ENCODE measurements around the gene IGF1.

Gene IGF1

GRCh38 chr12:102501773-102502172 is 21.4 kb upstream of the IGF1 start:
- Histone ChIP-seq H4K20me1 (ENCODE audit: insufficient read depth, low read length) (no peaks in the 10 kb centered on the region), H3K9ac (ENCODE audit: low read length) (no peak overlapping the region), H3K27me3 (replicated peaks; ENCODE audit: insufficient read depth, low read length) (no peaks in the 10 kb centered on the region), H3K4me2 (ENCODE audit: low read depth, low read length) (no peak overlapping the region), H3K9me3 (replicated peaks; ENCODE audit: insufficient read depth, low read length) (no peaks in the 10 kb centered on the region), H3K4me1 (ENCODE audit: low read length) (no peaks in the 10 kb centered on the region), H3K27ac (ENCODE audit: low read length) (no peak overlapping the region), H3K36me3 (replicated peaks; ENCODE audit: insufficient read depth, low read length) (no peaks in the 10 kb centered on the region), H3K9me2 (replicated peaks; ENCODE audit: insufficient read depth, low read length) (no peaks in the 10 kb centered on the region), H3F3A (ENCODE audit: insufficient read depth, low read length) (no peaks in the 10 kb centered on the region), H2AFZ (ENCODE audit: low read length) (no peak overlapping the region), H3K4me3 (ENCODE audit: low read length) (no peak overlapping the region), H3K79me2 (ENCODE audit: low read length) (no peaks in the 10 kb centered on the region)
- DNase-seq: no peak
- TF ChIP-seq EZH2phosphoT487 (IDR thresholded peaks at IDR 0.05; ENCODE audit: low read length) (no peak), EZH2 (optimal IDR thresholded peaks at IDR 0.05; ENCODE audit: low read depth, low read length) (no peak), CTCF (IDR thresholded peaks at IDR 0.05; ENCODE audit: low read length) (no peak)

- Histone ChIP-seq H3F3A (ENCODE audit: insufficient read depth, low read length) (no peaks in the 10 kb centered on the region), H3K4me1 (ENCODE audit: low read length) (no peaks in the 10 kb centered on the region), H3K4me2 (ENCODE audit: low read depth, low read length) (no peak overlapping the region), H3K9me2 (replicated peaks; ENCODE audit: insufficient read depth, low read length) (no peaks in the 10 kb centered on the region), H3K79me2 (ENCODE audit: low read length) (no peaks in the 10 kb centered on the region), H3K36me3 (replicated peaks; ENCODE audit: insufficient read depth, low read length) (no peaks in the 10 kb centered on the region), H3K9ac (ENCODE audit: low read length) (no peak overlapping the region), H3K27ac (ENCODE audit: low read length) (no peak overlapping the region), H3K9me3 (replicated peaks; ENCODE audit: insufficient read depth, low read length) (no peaks in the 10 kb centered on the region), H4K20me1 (ENCODE audit: insufficient read depth, low read length) (no peaks in the 10 kb centered on the region), H2AFZ (ENCODE audit: low read length) (no peak overlapping the region), H3K4me3 (ENCODE audit: low read length) (no peak overlapping the region), H3K27me3 (replicated peaks; ENCODE audit: insufficient read depth, low read length) (no peaks in the 10 kb centered on the region)
- DNase-seq: no peak
- TF ChIP-seq CTCF (IDR thresholded peaks at IDR 0.05; ENCODE audit: low read length) (no peak), EZH2 (optimal IDR thresholded peaks at IDR 0.05; ENCODE audit: low read depth, low read length) (no peak), EZH2phosphoT487 (IDR thresholded peaks at IDR 0.05; ENCODE audit: low read length) (no peak)
Measured at GRCh38 chr12:102498471-102498870, 18.1 kb upstream of the IGF1 start.

- H3K27me3 ChIP-seq (replicated peaks; ENCODE audit: insufficient read depth, low read length): no peaks in the 10 kb centered on the region
- H3K27ac ChIP-seq (ENCODE audit: low read length): no peak overlapping the region
- H3K4me1 ChIP-seq (ENCODE audit: low read length): no peaks in the 10 kb centered on the region
- H3K4me3 ChIP-seq (ENCODE audit: low read length): no peak overlapping the region
- H3K4me2 ChIP-seq (ENCODE audit: low read depth, low read length): no peak overlapping the region
- H3K79me2 ChIP-seq (ENCODE audit: low read length): no peaks in the 10 kb centered on the region
- no peaks in the 10 kb centered on the region for H3K9me3 ChIP-seq (replicated peaks; ENCODE audit: insufficient read depth, low read length)
- H3K9ac ChIP-seq (ENCODE audit: low read length): no peak overlapping the region
- DNase-seq: no peak
- no peak for TF ChIP-seq CTCF (IDR thresholded peaks at IDR 0.05; ENCODE audit: low read length)
- no peak for TF ChIP-seq EZH2 (optimal IDR thresholded peaks at IDR 0.05; ENCODE audit: low read depth, low read length)
- TF ChIP-seq EZH2phosphoT487 (IDR thresholded peaks at IDR 0.05; ENCODE audit: low read length): no peak
- no peaks in the 10 kb centered on the region for H3K36me3 ChIP-seq (replicated peaks; ENCODE audit: insufficient read depth, low read length)
- H4K20me1 ChIP-seq (ENCODE audit: insufficient read depth, low read length): no peaks in the 10 kb centered on the region
- no peaks in the 10 kb centered on the region for H3F3A ChIP-seq (ENCODE audit: insufficient read depth, low read length)
- no peak overlapping the region for H2AFZ ChIP-seq (ENCODE audit: low read length)
- H3K9me2 ChIP-seq (replicated peaks; ENCODE audit: insufficient read depth, low read length): no peaks in the 10 kb centered on the region
Measured at GRCh38 chr12:102497743-102498142, 17.4 kb upstream of the IGF1 start.

Measured in MM.1S (cell line).